Activated CD8-positive, alpha-beta T cell treated with anti-CD3 and anti-CD28 coated beads, Interleukin-2, amount 10 ng/mL, durations not matched to agents 7 days and 5 days (primary cell): Measurements from ENCODE around the gene SLC30A5. TPM values are rescaled to one million over a fixed set of nuclear protein-coding genes. Genes with fewer than 3 reads are reported as not detected.
A peak's percentile ranks its signal among the peaks of the same experiment; 100 is the strongest.
"Not testable (repeated sequence)": the region's sequence is repeated elsewhere in the genome, so short reads cannot be mapped to it uniquely, and the experiment has no call there.

ENCODE experiments used
- ATAC-seq: fragments of 150-1000 bp; cut with Tn5 transposase; one replicate; pipeline ENCODE4 v1.10.0; 2021; ENCODE audit warnings: moderate library complexity
- CTCF ChIA-PET: fragments of 350-600 bp; sonication (Branson Sonifier 250); formaldehyde crosslinking; loops from one replicate; lab custom pipeline; 2021; ENCODE audit warnings: antibody characterized with exemption; lab: Charles Lee
- POLR2A ChIA-PET: fragments of 350-600 bp; sonication (Branson Sonifier 250); formaldehyde crosslinking; loops from one replicate; lab custom pipeline; 2021; ENCODE audit warnings: antibody characterized with exemption; lab: Charles Lee
- DNase-seq: peaks from one replicate; pipeline ENCODE4 v3.0.0-alpha.2; 2020
- H3K27ac Mint-ChIP-seq: one replicate; pipeline ENCODE4 v1.8.0; 2021; ENCODE audit warnings: mild to moderate bottlenecking, mixed read lengths
- H3K27me3 Mint-ChIP-seq: one replicate; pipeline ENCODE4 v1.8.0; 2021; ENCODE audit warnings: low read depth, mixed read lengths
- H3K36me3 Mint-ChIP-seq: one replicate; pipeline ENCODE4 v1.8.0; 2021; ENCODE audit warnings: low read depth, mixed read lengths
- H3K4me1 Mint-ChIP-seq: one replicate; pipeline ENCODE4 v1.8.0; 2021; ENCODE audit warnings: low read depth, mixed read lengths
- H3K4me3 Mint-ChIP-seq: one replicate; pipeline ENCODE4 v1.8.0; 2021; ENCODE audit warnings: mild to moderate bottlenecking, mixed read lengths
- H3K9me3 Mint-ChIP-seq: one replicate; pipeline ENCODE4 v1.8.0; 2022; ENCODE audit warnings: mixed read lengths; ENCODE audit not compliant: insufficient read depth
- total RNA-seq, 2 experiments: library from RNA; stranded (reverse); gene quantifications; one replicate each; pipeline ENCODE4 v1.2.3, GENCODE V29; 2021

The SLC30A5 gene
- total RNA-seq, 2 experiments from 2014 or later: 32.7 to 33.6 TPM

GRCh38 chr5:69079556-69079955 is 14.3 kb upstream of the SLC30A5 start:
- peaks cover 14% of the 10 kb centered on the region for H3K4me1 Mint-ChIP-seq
- DNase-seq (no peak), ATAC-seq (no peak)
- H3K27ac Mint-ChIP-seq: no peak overlapping the region
- H3K27me3 Mint-ChIP-seq: no peaks in the 10 kb centered on the region
- H3K4me3 Mint-ChIP-seq: no peak overlapping the region
- H3K36me3 Mint-ChIP-seq: no peaks in the 10 kb centered on the region
- ChIA-PET POLR2A (no interaction called here), CTCF (no interaction called here)
- no peaks in the 10 kb centered on the region for H3K9me3 Mint-ChIP-seq

- ATAC-seq (no peak), DNase-seq (no peak)
- H3K4me3 Mint-ChIP-seq: no peak overlapping the region
- H3K27ac Mint-ChIP-seq: no peak overlapping the region
- H3K27me3 Mint-ChIP-seq: no peaks in the 10 kb centered on the region
- ChIA-PET CTCF (interaction anchor here (0.6 to 4.1 kb wide), 4 partner anchors 10 to 115 kb away, joined by 3 to 49 read pairs (median 11); partner anchors contain the start of gene SLC30A5), POLR2A (no interaction called here)
- H3K9me3 Mint-ChIP-seq: no peaks in the 10 kb centered on the region
- peaks cover 23% of the 10 kb centered on the region for H3K4me1 Mint-ChIP-seq
- H3K36me3 Mint-ChIP-seq: peaks cover 4% of the 10 kb centered on the region
Observed at GRCh38 chr5:69083412-69083811, 10.4 kb upstream of the SLC30A5 start.

GRCh38 chr5:69084195-69084594 is 9.6 kb upstream of the SLC30A5 start:
- no peak for ATAC-seq
- H3K4me1 Mint-ChIP-seq: peaks cover 18% of the 10 kb centered on the region
- H3K36me3 Mint-ChIP-seq: peaks cover 4% of the 10 kb centered on the region
- no peak for DNase-seq
- H3K4me3 Mint-ChIP-seq: no peak overlapping the region
- H3K27me3 Mint-ChIP-seq: no peaks in the 10 kb centered on the region
- POLR2A ChIA-PET: interaction anchor here (1.2 kb wide), 1 partner anchor 9 kb away, joined by 5 read pairs; the partner anchor contains the start of gene SLC30A5
- H3K27ac Mint-ChIP-seq: no peak overlapping the region
- CTCF ChIA-PET: interaction anchor here (0.6 to 4.1 kb wide), 4 partner anchors 9 to 114 kb away, joined by 3 to 49 read pairs (median 11); partner anchors contain the start of gene SLC30A5
- H3K9me3 Mint-ChIP-seq: no peaks in the 10 kb centered on the region

- CTCF ChIA-PET: interaction anchor here (1.2 to 4.1 kb wide), 3 partner anchors 8 to 42 kb away, joined by 3 to 49 read pairs (median 19); partner anchors contain the start of gene SLC30A5
- H3K27ac Mint-ChIP-seq: peak overlapping the region; percentile 14
Observed at GRCh38 chr5:69084903-69085302, 8.9 kb upstream of the SLC30A5 start.

GRCh38 chr5:69086206-69086605 is 7.6 kb upstream of the SLC30A5 start:
- peaks cover 4% of the 10 kb centered on the region for H3K36me3 Mint-ChIP-seq
- no peak overlapping the region for H3K27ac Mint-ChIP-seq
- no peak for DNase-seq
- H3K27me3 Mint-ChIP-seq: no peaks in the 10 kb centered on the region
- CTCF ChIA-PET: interaction anchor here (4.1 kb wide), 1 partner anchor 43 kb away, joined by 19 read pairs; no protein-coding TSS in a partner anchor
- ATAC-seq: no peak
- H3K9me3 Mint-ChIP-seq: no peaks in the 10 kb centered on the region
- H3K4me1 Mint-ChIP-seq: peaks cover 22% of the 10 kb centered on the region
- POLR2A ChIA-PET: no interaction called here
- H3K4me3 Mint-ChIP-seq: no peak overlapping the region

More at GRCh38 chr5:69084903-69085302, 8.9 kb upstream of the SLC30A5 start:
- ATAC-seq (no peak), DNase-seq (no peak)
- H3K9me3 Mint-ChIP-seq: no peaks in the 10 kb centered on the region
- peaks cover 18% of the 10 kb centered on the region for H3K4me1 Mint-ChIP-seq
- H3K36me3 Mint-ChIP-seq: peaks cover 4% of the 10 kb centered on the region
- POLR2A ChIA-PET: interaction anchor here (1.2 kb wide), 1 partner anchor 9 kb away, joined by 5 read pairs; the partner anchor contains the start of gene SLC30A5
- H3K4me3 Mint-ChIP-seq: no peak overlapping the region
- H3K27me3 Mint-ChIP-seq: no peaks in the 10 kb centered on the region

GRCh38 chr5:69088006-69088405 is 5.8 kb upstream of the SLC30A5 start:
- CTCF ChIA-PET, H3K27ac Mint-ChIP-seq, POLR2A ChIA-PET, ATAC-seq, H3K27me3 Mint-ChIP-seq, H3K9me3 Mint-ChIP-seq, H3K36me3 Mint-ChIP-seq, DNase-seq, H3K4me3 Mint-ChIP-seq: not testable (repeated sequence)
- peaks cover 23% of the 10 kb centered on the region for H3K4me1 Mint-ChIP-seq

- peaks cover 2% of the 10 kb centered on the region for H3K36me3 Mint-ChIP-seq
- POLR2A ChIA-PET: no interaction called here
- CTCF ChIA-PET: interaction anchor here (1.9 kb wide), 1 partner anchor 47 kb away, joined by 6 read pairs; no protein-coding TSS in a partner anchor
- H3K27me3 Mint-ChIP-seq: no peaks in the 10 kb centered on the region
- H3K9me3 Mint-ChIP-seq: no peaks in the 10 kb centered on the region
- ATAC-seq (no peak), DNase-seq (no peak)
- H3K4me3 Mint-ChIP-seq: no peak overlapping the region
- H3K4me1 Mint-ChIP-seq: peaks cover 18% of the 10 kb centered on the region
- H3K27ac Mint-ChIP-seq: no peak overlapping the region
Observed at GRCh38 chr5:69090158-69090557, 3.7 kb upstream of the SLC30A5 start.

- Mint-ChIP-seq H3K4me1 (peaks cover 24% of the 10 kb centered on the region), H3K9me3 (no peaks in the 10 kb centered on the region), H3K36me3 (peaks cover 11% of the 10 kb centered on the region), H3K27ac (no peak overlapping the region), H3K4me3 (no peak overlapping the region), H3K27me3 (no peaks in the 10 kb centered on the region)
- POLR2A ChIA-PET: no interaction called here
- ATAC-seq (no peak), DNase-seq (no peak)
- CTCF ChIA-PET: no interaction called here
Observed at GRCh38 chr5:69091771-69092170, 2.0 kb upstream of the SLC30A5 start.

GRCh38 chr5:69092969-69093368 is 845 bp upstream of the SLC30A5 start:
- DNase-seq: no peak
- ATAC-seq: no peak
- H3K27me3 Mint-ChIP-seq: no peaks in the 10 kb centered on the region
- no peak overlapping the region for H3K4me3 Mint-ChIP-seq
- H3K27ac Mint-ChIP-seq: no peak overlapping the region
- H3K4me1 Mint-ChIP-seq: peaks cover 30% of the 10 kb centered on the region
- ChIA-PET CTCF (interaction anchor here (0.6 to 2.5 kb wide), 39 partner anchors 9 to 311 kb away, joined by 3 to 49 read pairs (median 4); partner anchors contain the start of genes AK6, CCNB1, CENPH and RAD17), POLR2A (interaction anchor here (0.7 to 2.0 kb wide), 4 partner anchors 8 to 280 kb away, joined by 4 to 14 read pairs (median 8); partner anchors contain the start of genes CCNB1 and CENPH)
- H3K9me3 Mint-ChIP-seq: no peaks in the 10 kb centered on the region
- H3K36me3 Mint-ChIP-seq: peaks cover 18% of the 10 kb centered on the region

- ATAC-seq: no peak
- peaks cover 29% of the 10 kb centered on the region for H3K4me1 Mint-ChIP-seq
- peaks cover 37% of the 10 kb centered on the region for H3K36me3 Mint-ChIP-seq
- no peak for DNase-seq
- no peaks in the 10 kb centered on the region for H3K27me3 Mint-ChIP-seq
- no peak overlapping the region for H3K27ac Mint-ChIP-seq
- CTCF ChIA-PET: no interaction called here
- POLR2A ChIA-PET: no interaction called here
- H3K9me3 Mint-ChIP-seq: no peaks in the 10 kb centered on the region
- no peak overlapping the region for H3K4me3 Mint-ChIP-seq
Observed at GRCh38 chr5:69099302-69099701, 5.5 kb downstream of the SLC30A5 start.

GRCh38 chr5:69103521-69103920 is 9.7 kb downstream of the SLC30A5 start:
- Mint-ChIP-seq H3K9me3 (no peaks in the 10 kb centered on the region), H3K4me1 (peaks cover 15% of the 10 kb centered on the region), H3K27me3 (no peaks in the 10 kb centered on the region), H3K27ac (no peak overlapping the region), H3K4me3 (no peak overlapping the region), H3K36me3 (peaks cover 39% of the 10 kb centered on the region)
- CTCF ChIA-PET: no interaction called here
- DNase-seq (no peak), ATAC-seq (no peak)
- POLR2A ChIA-PET: no interaction called here
